Bronchial epithelial cell (primary cell): ENCODE data around the gene ATP6V1D. TPM values are rescaled to one million over a fixed set of nuclear protein-coding genes. Genes with fewer than 3 reads are reported as not detected.
A peak's percentile ranks its signal among the peaks of the same experiment; 100 is the strongest.

Experiments
- DNase-seq: peaks from one replicate; pipeline ENCODE4 v3.0.0-alpha.2; 2010; ENCODE audit warnings: low read depth
- FAIRE-seq: peaks from 2 replicates; lab custom pipeline; 2011; peaks lifted over from hg19 to GRCh38; lab: Jason Lieb, UNC
- H3K27me3 ChIP-seq: 2 replicates; pipeline ENCODE4 v1.5.1; 2011; ENCODE audit warnings: low read length; ENCODE audit not compliant: control insufficient read depth, insufficient read depth
- H3K36me3 ChIP-seq: 2 replicates; pipeline ENCODE4 v1.5.1; 2011; ENCODE audit warnings: low read length; ENCODE audit not compliant: control insufficient read depth, insufficient read depth
- H3K4me3 ChIP-seq: 2 replicates; pipeline ENCODE4 v1.5.1; 2011; ENCODE audit warnings: mild to moderate bottlenecking, low read depth, low read length, control low read depth
- total RNA-seq: library from RNA; depleted of rRNA; stranded (reverse); fragments of >200 nt; gene quantifications from 2 replicates; pipeline ENCODE4 v1.2.1, GENCODE V29; 2014
- TF ChIP-seq, protein P1 (sequence below): IDR thresholded peaks from 2 replicates; pipeline ENCODE4 v1.5.1; 2011; ENCODE audit warnings: mild to moderate bottlenecking, moderate library complexity, low read length, control low read depth, inconsistent platforms; ENCODE audit not compliant: insufficient read depth, severe bottlenecking

Gene ATP6V1D
- total RNA-seq, 1 donor from 2014 or later = 126 TPM

DNA sequence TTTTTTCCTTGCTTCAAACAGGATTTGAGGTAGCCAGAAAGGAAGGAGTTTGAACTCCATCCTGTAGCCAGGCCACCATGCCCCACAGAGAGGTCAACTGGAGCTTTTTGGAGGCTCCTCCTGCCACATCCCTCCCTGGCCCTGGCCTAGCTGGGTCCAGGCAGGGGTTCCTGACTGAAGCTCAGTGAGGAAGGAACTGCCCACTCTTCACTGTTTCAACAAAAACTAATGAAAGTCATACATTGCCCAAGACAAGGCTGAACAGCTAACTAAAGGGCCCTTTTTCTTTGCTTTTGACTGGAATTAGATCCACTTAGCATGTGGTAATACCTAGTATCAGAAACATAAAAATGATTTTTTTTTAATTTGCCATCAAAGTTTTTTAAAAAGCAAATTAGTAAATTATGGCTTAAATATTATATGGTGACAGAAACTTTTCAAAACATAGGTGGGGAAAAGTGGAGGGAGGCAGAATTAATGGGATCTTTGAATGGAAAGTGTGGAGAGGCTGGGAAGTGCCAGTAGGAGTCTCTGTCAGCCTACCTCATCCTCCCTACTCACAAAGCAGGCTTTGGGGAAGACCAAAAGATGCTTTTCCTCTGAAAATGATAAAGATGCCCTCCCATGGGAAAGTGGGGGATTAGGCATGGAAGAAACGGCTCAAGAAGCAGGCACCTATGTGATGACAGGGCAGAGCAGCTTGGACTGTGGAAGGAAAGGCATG is 30.4 kb upstream of the ATP6V1D start:
- TF ChIP-seq, protein P1, sequence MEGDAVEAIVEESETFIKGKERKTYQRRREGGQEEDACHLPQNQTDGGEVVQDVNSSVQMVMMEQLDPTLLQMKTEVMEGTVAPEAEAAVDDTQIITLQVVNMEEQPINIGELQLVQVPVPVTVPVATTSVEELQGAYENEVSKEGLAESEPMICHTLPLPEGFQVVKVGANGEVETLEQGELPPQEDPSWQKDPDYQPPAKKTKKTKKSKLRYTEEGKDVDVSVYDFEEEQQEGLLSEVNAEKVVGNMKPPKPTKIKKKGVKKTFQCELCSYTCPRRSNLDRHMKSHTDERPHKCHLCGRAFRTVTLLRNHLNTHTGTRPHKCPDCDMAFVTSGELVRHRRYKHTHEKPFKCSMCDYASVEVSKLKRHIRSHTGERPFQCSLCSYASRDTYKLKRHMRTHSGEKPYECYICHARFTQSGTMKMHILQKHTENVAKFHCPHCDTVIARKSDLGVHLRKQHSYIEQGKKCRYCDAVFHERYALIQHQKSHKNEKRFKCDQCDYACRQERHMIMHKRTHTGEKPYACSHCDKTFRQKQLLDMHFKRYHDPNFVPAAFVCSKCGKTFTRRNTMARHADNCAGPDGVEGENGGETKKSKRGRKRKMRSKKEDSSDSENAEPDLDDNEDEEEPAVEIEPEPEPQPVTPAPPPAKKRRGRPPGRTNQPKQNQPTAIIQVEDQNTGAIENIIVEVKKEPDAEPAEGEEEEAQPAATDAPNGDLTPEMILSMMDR = no peak
- Histone ChIP-seq H3K27me3 (no peaks in the 10 kb centered on the region), H3K36me3 (peaks cover 15% of the 10 kb centered on the region), H3K4me3 (no peak overlapping the region)
- DNase-seq (no peak), FAIRE-seq (no peak)

GRCh38 chr14:67389275-67389674 is 29.7 kb upstream of the ATP6V1D start:
- Histone ChIP-seq H3K27me3 (no peaks in the 10 kb centered on the region), H3K4me3 (no peak overlapping the region), H3K36me3 (peaks cover 15% of the 10 kb centered on the region)
- FAIRE-seq (no peak), DNase-seq (no peak)
- TF ChIP-seq, protein P1 = no peak

- Histone ChIP-seq H3K4me3 (no peak overlapping the region), H3K27me3 (no peaks in the 10 kb centered on the region), H3K36me3 (peaks cover 14% of the 10 kb centered on the region)
- FAIRE-seq (no peak), DNase-seq (peak; percentile 48)
- TF ChIP-seq, protein P1 = no peak
Observed at GRCh38 chr14:67387195-67387594, 27.6 kb upstream of the ATP6V1D start.

DNA sequence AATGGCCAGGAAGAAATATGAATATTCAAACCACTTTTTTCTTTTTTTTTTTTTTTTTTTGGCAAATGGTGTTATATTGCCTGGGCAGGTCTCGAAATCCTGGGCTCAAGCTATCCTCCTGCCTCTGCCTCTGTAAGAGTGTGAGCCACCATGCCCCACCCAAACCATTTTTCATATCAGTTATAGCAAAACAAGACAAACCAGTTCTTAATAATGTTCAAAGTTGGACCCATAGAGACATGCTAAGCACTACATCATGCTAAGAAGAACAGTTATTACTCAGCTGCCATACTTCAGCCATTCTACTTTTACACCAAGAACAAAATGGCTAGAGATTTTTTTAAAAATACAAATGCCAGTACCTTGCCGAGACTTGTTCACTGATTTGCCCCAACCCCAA is 26.0 kb upstream of the ATP6V1D start:
- FAIRE-seq = no peak
- peak; percentile 83 for DNase-seq

DNA sequence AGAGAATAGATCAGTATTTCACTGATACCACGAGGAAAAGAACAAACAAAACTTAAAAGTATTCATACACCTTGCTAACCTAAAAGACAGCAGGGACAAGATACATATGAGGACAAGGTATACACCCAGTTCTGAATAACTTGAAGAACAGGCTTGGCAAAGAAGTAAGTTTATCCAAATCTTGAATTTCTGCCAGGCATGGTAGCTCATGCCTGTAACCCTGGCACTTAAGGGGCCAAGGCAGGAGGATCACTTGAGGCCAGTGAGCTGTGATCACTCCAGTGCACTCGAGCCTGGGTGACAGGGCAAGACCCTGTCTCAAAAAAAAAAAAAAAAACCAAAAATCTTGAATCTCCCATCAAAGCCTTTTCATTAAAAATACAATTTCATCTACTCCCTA is 25.5 kb upstream of the ATP6V1D start:
- DNase-seq (peak; percentile 38), FAIRE-seq (no peak)
- Histone ChIP-seq H3K4me3 (no peak overlapping the region), H3K27me3 (no peaks in the 10 kb centered on the region), H3K36me3 (peaks cover 7% of the 10 kb centered on the region)
- TF ChIP-seq, protein P1 = no peak

More for the DNA sequence above, 26.0 kb upstream of the ATP6V1D start:
- H3K27me3 ChIP-seq = no peaks in the 10 kb centered on the region
- H3K36me3 ChIP-seq = peaks cover 10% of the 10 kb centered on the region
- H3K4me3 ChIP-seq = no peak overlapping the region
- TF ChIP-seq, protein P1 = no peak

- DNase-seq (no peak), FAIRE-seq (no peak)
- TF ChIP-seq, protein P1 = no peak
- Histone ChIP-seq H3K4me3 (no peak overlapping the region), H3K27me3 (no peaks in the 10 kb centered on the region), H3K36me3 (peaks cover 10% of the 10 kb centered on the region)
Observed at GRCh38 chr14:67377916-67378315, 18.3 kb upstream of the ATP6V1D start.
